RWPE1 (cell line): ENCODE data around the gene HS3ST5.

Source experiments
- CTCF ChIA-PET: fragments of 350-600 bp; sonication (Branson Sonifier 250); formaldehyde crosslinking; extraction: SDS; loops from one replicate; lab custom pipeline; 2021; lab: Yijun Ruan, JAX
- POLR2A ChIA-PET: fragments of 400-600 bp; formaldehyde crosslinking; extraction: SDS; loops from one replicate; lab custom pipeline; 2020; ENCODE audit warnings: antibody characterized with exemption; ENCODE audit not compliant: low non-redundant PET; lab: Yijun Ruan, JAX
- DNase-seq: peaks from one replicate; pipeline ENCODE4 v3.0.0; 2012; ENCODE audit warnings: low spot score
- H3K27ac ChIP-seq: fragments of 450-650 bp; 2 replicates; pipeline ENCODE4 v1.5.1; 2017
- TF ChIP-seq, protein P1 (sequence below): fragments of 450-650 bp; conservative IDR thresholded peaks from 2 replicates; pipeline ENCODE4 v1.5.1; 2017; ENCODE audit warnings: low read depth, mild to moderate bottlenecking

Gene HS3ST5

DNA sequence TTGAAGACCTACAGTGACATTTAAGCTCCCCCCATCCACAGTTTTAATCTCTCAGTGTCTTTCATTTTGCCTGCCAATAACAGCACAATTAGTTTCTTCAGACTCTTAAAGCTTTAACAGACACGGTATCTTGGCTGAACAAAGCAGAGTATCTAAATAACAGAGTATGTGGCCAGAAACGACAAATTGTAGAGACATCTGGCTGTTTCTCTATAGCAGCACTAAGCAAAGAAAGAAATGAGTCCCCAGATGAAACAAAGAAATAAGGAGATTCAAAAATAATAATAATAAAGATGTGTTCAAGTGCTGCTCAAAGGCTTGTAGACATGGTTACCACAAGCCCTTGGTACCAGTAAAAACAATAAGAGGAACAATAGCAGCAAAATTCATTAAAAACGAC is 274.1 kb downstream of the HS3ST5 start:
- ChIA-PET CTCF (no interaction called here), POLR2A (no interaction called here)
- TF ChIP-seq, protein P1, sequence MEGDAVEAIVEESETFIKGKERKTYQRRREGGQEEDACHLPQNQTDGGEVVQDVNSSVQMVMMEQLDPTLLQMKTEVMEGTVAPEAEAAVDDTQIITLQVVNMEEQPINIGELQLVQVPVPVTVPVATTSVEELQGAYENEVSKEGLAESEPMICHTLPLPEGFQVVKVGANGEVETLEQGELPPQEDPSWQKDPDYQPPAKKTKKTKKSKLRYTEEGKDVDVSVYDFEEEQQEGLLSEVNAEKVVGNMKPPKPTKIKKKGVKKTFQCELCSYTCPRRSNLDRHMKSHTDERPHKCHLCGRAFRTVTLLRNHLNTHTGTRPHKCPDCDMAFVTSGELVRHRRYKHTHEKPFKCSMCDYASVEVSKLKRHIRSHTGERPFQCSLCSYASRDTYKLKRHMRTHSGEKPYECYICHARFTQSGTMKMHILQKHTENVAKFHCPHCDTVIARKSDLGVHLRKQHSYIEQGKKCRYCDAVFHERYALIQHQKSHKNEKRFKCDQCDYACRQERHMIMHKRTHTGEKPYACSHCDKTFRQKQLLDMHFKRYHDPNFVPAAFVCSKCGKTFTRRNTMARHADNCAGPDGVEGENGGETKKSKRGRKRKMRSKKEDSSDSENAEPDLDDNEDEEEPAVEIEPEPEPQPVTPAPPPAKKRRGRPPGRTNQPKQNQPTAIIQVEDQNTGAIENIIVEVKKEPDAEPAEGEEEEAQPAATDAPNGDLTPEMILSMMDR: no peak
- no peak overlapping the region for H3K27ac ChIP-seq
- no peak for DNase-seq

DNA sequence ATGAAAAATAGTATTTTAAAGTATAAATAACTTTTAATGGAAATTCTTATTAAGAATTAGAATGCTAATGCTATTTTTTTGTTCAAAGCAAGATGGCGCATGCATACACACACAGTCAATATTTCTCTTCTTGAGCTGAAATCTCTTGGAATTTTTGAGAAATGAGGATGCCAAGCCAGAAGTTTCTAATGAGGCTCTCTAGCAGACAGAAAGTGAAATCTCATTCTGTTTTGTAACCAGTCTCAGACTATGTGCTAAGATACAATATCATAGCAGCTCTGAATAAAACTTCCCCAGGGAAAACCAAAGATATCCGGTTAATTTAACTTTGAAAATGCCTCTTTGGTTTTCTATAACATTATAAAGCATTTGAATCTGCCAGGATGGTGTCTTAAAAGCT is 274.7 kb downstream of the HS3ST5 start:
- ChIA-PET POLR2A (no interaction called here), CTCF (no interaction called here)
- DNase-seq: no peak
- TF ChIP-seq, protein P1: no peak
- H3K27ac ChIP-seq: no peak overlapping the region

DNA sequence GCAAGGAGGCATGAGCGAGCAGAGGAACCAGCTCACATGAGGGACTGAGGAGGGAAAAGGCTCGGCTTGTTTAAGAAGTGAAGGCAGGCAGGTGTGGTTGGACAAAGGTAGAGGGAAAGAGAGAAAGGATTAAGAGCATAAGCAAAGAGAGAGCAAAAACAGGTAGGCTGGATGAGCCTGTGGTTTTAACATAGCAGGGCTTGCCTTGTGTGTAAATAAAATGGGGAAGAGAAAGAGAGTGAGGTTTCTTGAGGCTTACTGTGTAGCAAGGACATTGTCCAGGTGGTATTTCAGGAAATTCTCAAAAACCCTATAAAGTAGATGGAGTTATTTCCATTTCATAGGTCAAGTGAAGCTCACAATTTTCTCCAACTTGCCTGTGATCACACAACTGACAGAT is 278.0 kb downstream of the HS3ST5 start:
- H3K27ac ChIP-seq: no peak overlapping the region
- ChIA-PET POLR2A (no interaction called here), CTCF (no interaction called here)
- TF ChIP-seq, protein P1: no peak
- no peak for DNase-seq

DNA sequence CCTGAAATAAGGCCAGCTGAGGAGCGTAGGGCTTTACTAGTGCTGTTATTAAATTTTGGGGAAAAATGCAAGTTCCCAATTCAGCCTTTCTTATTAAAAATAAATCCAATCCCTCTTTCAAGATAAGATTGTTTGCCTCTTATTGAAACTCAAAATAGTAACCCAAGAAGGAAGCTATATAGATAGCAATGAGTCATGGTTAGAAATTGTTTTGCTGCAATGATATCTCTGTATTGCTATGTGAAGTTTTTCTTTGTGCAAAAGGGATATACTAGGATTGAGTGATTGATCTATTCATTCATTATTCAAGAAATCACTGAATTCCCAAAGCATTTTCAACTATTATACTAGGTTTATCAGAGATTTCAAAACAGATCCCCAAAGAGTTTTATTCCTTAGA is 278.9 kb downstream of the HS3ST5 start:
- TF ChIP-seq, protein P1: no peak
- POLR2A ChIA-PET: no interaction called here
- DNase-seq: no peak
- H3K27ac ChIP-seq: no peak overlapping the region
- CTCF ChIA-PET: no interaction called here

DNA sequence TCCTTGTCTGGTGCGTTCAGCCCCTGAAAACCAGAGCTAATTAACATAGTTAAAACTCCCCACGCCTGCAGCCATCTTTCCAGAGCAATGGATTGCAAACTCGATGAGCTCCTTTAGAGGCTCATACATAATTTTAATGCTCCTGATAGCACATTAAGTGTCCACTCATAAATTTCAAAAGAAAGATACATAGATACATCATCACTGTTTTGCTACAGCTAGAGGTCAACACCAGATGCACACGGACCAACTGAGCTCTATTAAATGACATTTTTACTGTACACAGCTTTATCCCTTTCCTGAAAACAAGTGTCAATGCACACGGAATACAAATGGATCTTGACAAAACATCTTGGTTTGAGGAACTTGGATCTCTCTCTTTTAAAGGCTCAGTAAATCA is 280.6 kb downstream of the HS3ST5 start:
- POLR2A ChIA-PET: no interaction called here
- TF ChIP-seq, protein P1: no peak
- CTCF ChIA-PET: interaction anchor here (1.1 kb wide), 1 partner anchor 14 kb away, joined by 3 read pairs; no protein-coding TSS in a partner anchor
- no peak for DNase-seq
- H3K27ac ChIP-seq: no peak overlapping the region

DNA sequence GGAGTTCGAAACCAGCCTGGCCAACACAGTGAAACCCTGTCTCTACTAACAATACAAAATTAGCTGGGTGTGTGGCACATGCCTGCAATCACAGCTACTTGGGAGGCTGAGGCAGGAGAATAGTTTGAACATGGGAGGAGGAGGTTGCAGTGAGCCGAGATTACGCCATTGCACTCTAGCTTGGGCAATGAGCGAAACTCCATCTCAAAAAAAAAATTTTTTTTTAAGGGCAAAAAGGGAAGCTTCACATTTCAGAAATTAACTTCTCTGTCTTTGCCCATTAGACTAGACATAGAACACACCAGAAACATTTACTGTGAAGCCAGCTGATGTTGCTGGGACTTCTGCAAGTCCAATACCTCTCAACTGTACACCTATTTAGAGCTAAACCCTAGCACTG is 281.1 kb downstream of the HS3ST5 start:
- DNase-seq: no peak
- CTCF ChIA-PET: interaction anchor here (0.8 to 1.1 kb wide), 2 partner anchors 14 to 68 kb away, joined by 3 read pairs; no protein-coding TSS in a partner anchor
- TF ChIP-seq, protein P1: no peak
- POLR2A ChIA-PET: no interaction called here
- H3K27ac ChIP-seq: no peak overlapping the region
